ENCODE results near the gene ZNF831. TPM values are rescaled to one million over a fixed set of nuclear protein-coding genes. Genes with fewer than 3 reads are reported as not detected.

ZNF831 gene
- polyA plus RNA-seq, 1 of the 3 experiments (the other 2 are of a cell fraction), result not detected

GRCh38 chr20:59223182-59223601 is 59.6 kb downstream of the ZNF831 start (continued):
- TF ChIP-seq PBX3 (IDR thresholded peaks at IDR 0.05) (no peak), ZBTB33 (IDR thresholded peaks at IDR 0.05; ENCODE audit: borderline replicate concordance, low read depth) (no peak), JUND (IDR thresholded peaks at IDR 0.05) (no peak), SMC3 (IDR thresholded peaks at IDR 0.05; ENCODE audit: low read depth, low read length) (peak; percentile 47; the same call in 1 of the 2 replicates), CHD2 (IDR thresholded peaks at IDR 0.05; ENCODE audit: low read length, partially characterized antibody) (no peak), TEAD4 (IDR thresholded peaks at IDR 0.05; ENCODE audit: borderline replicate concordance, insufficient read depth) (no peak), MXI1 (IDR thresholded peaks at IDR 0.05; ENCODE audit: low read depth, low read length) (0 out of 2 replicates have a peak, but pooled peaks have one; percentile 40), USF1 (IDR thresholded peaks at IDR 0.05; ENCODE audit: borderline replicate concordance, low read depth) (no peak), RFX5 (IDR thresholded peaks at IDR 0.05; ENCODE audit: low read length) (no peak), SIN3A (IDR thresholded peaks at IDR 0.05; ENCODE audit: borderline replicate concordance, low read depth, low read length) (no peak), FOSL2 (IDR thresholded peaks at IDR 0.05; ENCODE audit: borderline replicate concordance, low read depth) (no peak), FOXM1 (IDR thresholded peaks at IDR 0.05; ENCODE audit: low read depth) (no peak), POLR2AphosphoS5 (IDR thresholded peaks at IDR 0.05; ENCODE audit: low read depth, low read length) (no peak), CTCF (IDR thresholded peaks at IDR 0.05) (peak; percentile 28), RCOR1 (IDR thresholded peaks at IDR 0.05; ENCODE audit: low read length) (no peak; the same call in 1 of the 2 replicates), MAX (IDR thresholded peaks at IDR 0.05; ENCODE audit: low read depth) (no peak)
